Left cardiac atrium (tissue), 4 donors: ENCODE data around the gene GFRA1. TPM values are rescaled to one million over a fixed set of nuclear protein-coding genes. Genes with fewer than 3 reads are reported as not detected.
A peak's percentile ranks its signal among the peaks of the same experiment; 100 is the strongest.

ENCODE experiments used
- ATAC-seq, 2 donors: fragments of 200-7000 bp; cut with Tn5 transposase; one replicate each; pipeline ENCODE4 v1.9.1; 2020; ENCODE audit warnings: mild to moderate bottlenecking in 2 of 2, moderate library complexity in 2 of 2
- DNase-seq: peaks from one replicate; pipeline ENCODE4 v3.0.0-alpha.2; 2020
- intact Hi-C, 2 donors: fragments of 100-400 bp; cut with DNase I; formaldehyde crosslinking; loops; one replicate each; pipeline versions ENCODE4 v1.14.1 to v1.15.1; 2022 to 2023
- total RNA-seq, 2 donors: library from RNA; stranded (reverse); fragmentation: NEBNext Ultra II Directional; extraction: Animal tissue kit (Norgen Biotek cat#: 25700); gene quantifications; one replicate each; pipeline ENCODE4 v1.2.1, GENCODE V29; 2021
- donor health status: DM: no; HTN: yes; CAD: no.
- donor health status: DM: no; HTN: yes; CAD: no; lungs with severe emphysema.
- donor health status: DM: yes; HTN: yes; CAD: no.
- donor health status: Dilated cardiomyopathy.

The GFRA1 gene
- total RNA-seq, 2 donors from 2014 or later, result 4.9 to 12.1 TPM

DNA sequence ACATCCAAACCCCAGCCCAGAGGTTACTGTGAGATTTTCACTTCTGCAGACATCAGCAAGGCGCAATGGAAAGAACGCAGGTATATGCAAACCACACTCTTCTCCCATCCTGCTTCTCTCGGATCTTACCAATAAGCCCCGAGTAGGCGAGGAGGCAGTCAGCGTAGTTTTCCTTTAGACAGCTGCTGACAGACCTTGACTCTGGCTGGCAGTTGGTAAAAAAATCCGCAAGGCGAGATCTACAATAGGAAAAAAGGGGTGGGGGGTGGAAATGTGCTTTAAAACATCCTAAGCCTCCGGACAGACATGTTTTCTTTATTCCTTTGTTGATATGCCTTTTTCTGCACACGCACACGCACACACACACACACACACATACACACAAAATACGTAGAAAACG is 176.5 kb downstream of the GFRA1 start:
- DNase-seq (no peak), ATAC-seq (no peak)
- intact Hi-C loops, result no loop called here

DNA sequence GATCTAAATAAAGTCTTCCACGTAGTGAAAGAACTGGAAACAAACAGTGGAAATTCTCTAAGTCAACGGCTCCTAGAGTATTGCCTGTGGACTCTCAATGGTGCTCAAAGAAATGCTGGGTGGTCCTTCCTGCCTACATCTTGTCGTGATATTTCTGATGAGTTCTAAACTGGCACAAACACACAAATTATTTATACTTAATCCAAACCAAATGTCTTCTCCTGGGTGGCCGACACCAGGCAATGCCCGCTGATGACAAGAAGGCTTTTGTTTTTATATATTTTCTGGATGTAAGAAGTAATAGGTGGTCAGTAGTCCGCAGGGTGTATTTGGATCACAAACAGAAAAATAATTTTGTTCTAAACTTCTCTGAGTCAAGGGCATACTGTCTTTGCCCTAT is 178.7 kb downstream of the GFRA1 start:
- ATAC-seq (no peak), DNase-seq (no peak)
- intact Hi-C loops, result no loop called here

DNA sequence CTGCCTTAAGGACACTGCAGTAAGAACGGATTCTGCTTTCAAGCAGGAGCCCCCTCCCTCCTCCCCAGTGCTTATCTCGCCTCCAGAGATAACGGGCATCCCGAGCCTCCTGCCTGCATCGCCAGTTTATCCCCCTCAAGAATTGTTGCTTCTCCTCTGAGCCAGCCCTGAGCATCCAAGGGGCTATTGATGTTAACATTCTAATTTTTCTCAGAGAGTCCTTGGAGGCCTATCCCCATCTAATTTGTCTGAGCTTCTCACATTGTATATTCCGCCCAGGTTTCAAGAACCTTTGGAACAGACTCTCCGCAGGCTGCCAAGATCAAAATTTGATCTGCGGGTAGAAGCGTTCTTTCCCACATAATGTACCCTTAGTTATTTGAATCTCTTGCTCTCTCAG is 180.0 kb downstream of the GFRA1 start:
- DNase-seq, result no peak
- ATAC-seq, result no peak
- intact Hi-C loops, result no loop called here

DNA sequence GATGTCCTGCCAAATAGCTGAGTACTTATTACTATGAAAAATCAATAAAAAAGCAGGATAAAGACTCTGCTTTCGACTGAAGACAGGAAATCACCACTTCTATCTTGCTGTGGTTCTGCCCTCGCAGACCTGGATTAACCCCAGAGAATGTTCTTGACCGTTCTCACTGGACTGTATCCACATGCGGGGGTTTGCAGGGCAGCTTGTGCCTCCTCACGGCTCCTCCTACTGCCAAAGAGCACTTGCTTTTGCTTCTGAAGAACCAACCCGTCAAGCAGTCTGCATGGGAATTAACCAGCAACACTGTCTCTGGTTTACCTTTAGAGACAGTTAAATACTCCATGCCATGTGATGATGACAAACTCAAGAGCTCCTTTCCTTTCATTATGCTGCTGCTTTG is 184.0 kb downstream of the GFRA1 start:
- DNase-seq, result no peak
- intact Hi-C loops, result no loop called here
- ATAC-seq, result peak in 1 of 2 donors; percentile 56

DNA sequence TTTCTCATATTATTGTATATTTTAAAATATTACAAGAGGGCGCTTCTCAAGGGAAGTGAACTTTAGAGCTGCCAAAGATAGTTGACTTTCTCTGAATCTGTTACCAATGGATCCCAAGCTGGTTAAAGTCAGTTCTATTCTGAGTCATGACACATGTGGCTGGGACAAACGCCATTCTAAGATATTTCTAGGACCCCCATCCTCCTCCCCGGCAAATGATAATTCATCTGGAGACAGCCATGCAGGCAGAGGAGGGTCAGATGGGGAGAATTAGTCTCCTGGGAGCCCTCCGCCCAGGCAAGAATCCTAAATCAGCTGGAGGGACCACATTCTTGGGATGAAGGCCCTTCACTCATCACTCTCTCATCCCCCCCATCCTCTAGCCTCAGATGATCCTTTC is 187.7 kb downstream of the GFRA1 start:
- peak in 1 of 2 donors; percentile 55 for ATAC-seq
- intact Hi-C loops, result no loop called here
- DNase-seq, result no peak

DNA sequence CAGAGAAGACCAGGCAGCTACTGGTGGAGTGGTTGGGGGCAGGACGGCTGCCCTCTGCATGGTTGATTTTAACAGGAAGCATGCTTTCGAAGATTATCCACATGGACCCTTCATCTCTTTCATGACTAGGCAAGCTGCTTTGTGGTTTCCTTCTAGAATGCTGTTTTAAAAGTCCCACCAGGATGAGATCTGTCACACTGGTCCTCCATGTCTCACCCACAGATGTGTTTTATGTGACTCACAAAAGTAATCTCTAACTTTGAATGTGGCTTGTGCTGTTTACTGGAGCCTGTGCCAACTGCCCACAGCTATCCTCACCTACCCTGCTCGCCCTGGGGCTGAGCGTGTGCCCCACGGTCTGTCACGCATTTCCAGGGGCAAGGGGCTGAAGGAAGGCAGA is 188.8 kb downstream of the GFRA1 start:
- intact Hi-C loops, result no loop called here
- ATAC-seq (no peak), DNase-seq (no peak)

DNA sequence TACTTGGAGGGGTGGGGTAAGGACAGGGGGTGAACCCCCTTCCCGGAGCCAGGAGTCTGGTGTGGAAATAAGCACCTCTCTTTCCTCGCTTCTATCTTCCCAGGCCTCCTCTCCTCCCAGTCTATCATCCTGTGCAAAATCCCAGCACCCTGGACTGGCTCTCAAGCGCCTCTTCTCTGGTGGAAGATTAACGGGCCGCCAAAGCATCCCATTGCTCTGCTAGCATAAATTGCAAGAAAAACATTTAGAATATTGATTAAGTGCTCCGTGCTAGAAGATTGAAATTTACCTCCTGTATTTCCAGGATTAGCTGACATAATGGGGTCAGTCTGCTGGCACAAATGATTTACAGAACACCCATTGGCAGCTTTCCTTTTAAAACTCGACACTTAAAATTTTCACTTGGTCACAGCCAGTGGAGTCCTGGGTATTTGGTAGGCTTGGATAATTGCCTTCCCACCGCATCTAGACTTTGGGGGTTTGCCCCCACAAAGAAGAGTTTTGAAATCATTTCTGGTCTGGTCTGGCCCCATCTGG is 189.7 kb downstream of the GFRA1 start:
- no peak for DNase-seq
- no peak for ATAC-seq
- intact Hi-C loops, result no loop called here

DNA sequence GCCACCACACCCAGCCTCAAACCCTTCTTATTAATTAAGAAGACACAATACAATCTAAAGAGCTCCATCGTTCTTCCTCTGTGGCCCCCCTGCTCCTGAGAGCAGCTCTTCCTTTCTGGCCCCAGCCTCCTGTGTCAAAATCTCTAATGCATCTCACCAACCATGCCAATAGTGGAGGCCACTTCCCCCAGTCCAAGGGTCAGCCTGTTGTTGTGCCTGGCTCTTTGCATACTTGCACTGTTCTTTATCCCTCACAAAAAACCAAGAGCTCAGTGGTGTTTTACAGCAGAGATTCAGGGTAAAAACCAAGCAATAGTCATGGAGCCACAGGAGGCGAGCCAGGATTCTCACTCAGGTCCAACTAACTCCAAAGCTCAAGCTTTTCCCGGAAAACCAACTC is 190.2 kb downstream of the GFRA1 start:
- intact Hi-C loops, result no loop called here
- ATAC-seq, result no peak
- DNase-seq, result no peak

DNA sequence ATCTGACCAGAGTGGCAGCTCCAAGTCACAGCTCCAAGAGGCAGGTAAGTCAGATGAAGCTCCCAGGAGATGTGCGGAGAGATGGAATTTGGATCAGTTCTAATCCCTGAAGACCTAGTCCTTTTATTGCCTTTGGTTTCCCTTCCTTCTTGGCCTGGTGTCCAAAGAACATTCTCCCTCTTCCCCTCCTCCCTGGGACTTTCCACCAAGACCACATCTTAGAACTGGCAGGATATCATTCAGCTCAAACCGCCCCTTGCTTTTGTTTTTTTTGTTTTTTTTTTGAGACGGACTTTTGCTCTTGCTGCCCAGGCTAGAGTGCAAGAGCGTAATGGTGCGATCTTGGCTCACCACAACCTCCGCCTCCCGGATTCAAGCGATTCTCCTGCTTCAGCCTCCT is 190.8 kb downstream of the GFRA1 start:
- DNase-seq (no peak), ATAC-seq (no peak)
- intact Hi-C loops, result no loop called here

DNA sequence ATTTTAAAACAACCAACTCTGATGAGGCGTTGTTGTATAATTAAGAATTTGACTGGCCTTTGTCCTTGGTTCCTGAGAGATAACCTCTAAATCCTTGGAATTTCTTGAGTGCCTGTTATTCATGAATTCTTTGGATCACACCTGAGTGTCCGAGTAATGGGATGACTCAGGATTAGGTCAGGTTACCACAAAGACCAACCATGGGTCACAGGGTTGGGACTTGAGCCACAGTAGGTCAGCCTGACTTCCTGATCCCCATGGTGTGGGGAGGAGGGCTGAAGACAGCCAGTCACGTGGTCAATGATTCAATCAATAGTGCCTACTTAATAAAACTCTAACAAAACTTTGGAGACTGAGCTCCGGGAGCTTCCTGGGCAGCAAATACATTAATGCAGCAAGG is 192.5 kb downstream of the GFRA1 start:
- intact Hi-C loops, result no loop called here
- DNase-seq, result no peak
- no peak for ATAC-seq

DNA sequence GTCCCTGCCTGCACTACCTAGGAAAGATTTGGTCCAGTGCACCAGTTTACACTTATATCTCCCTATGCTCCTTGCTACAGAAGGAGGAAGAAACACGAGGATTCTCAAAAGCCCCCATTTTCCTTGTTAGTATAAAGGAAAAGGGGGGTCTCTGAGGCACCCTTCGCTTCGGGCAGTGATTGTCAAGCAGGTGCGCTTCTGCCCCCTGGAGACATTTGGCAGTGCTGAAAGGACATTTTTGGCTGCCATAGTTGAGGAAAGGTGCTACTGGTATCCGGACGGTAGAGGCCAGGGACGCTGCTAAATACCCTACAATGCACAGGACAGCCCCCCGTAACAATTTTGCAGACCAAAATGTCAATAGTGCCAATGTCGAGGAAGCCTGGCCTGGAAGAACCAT is 193.7 kb downstream of the GFRA1 start:
- no peak for DNase-seq
- intact Hi-C loops, result no loop called here
- no peak for ATAC-seq

DNA sequence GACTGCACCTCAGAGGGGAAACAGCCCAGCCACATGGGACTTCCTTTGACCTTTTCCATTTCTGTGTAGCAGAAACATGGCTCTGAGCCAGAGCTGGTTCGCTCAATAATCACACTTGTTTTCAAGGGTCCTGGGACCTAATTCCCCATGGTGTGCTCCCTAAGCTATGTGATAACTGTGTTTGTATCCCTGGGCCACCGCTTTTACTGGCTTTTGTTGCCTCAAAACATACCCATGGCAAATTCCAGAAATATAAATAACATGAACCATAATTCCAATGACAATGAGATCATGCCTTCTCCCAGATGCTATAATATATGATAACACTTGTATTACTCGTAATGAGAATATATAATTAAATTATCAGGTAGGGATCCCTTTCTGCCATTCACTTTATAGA is 196.4 kb downstream of the GFRA1 start:
- no peak for ATAC-seq
- no peak for DNase-seq
- intact Hi-C loops, result no loop called here

DNA sequence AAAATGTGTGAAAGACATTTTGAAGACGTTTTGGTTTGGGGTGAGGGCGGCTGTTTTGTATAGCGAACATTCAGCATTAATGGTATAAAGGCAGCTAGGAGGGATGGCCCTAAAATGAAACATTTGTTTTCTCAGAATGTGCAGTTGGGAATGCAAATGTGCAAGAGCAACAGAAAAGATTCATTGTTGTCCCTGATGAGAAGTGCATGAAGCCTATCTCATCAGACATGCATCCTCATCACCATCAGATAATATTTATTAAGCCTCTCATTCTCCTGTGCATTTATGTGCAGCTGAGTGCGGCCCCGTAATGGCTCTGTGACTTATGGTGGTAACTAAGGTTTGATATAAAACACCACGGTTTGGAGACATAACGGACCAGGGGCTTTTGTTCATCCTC is 199.5 kb downstream of the GFRA1 start:
- DNase-seq (no peak), ATAC-seq (no peak)
- intact Hi-C loops, result no loop called here

DNA sequence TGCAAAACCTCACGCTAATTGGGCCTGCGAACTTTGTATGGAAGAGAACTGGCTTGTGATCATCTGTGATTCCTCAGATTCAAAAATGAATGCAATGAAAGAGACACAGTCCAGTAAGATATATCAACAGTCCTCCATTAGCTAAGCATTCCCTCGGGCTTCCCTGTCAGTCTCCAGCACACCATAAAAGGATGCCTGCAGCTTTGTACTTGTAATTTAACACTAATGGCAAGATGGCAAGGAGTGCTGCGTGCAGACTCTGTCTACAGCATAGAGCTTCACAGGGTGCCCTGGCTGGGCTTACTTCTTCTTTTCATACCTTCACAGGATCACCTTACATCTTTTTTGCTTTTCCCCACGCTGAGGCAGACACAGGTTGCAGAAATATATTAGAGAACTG is 200.0 kb downstream of the GFRA1 start:
- ATAC-seq (no peak), DNase-seq (no peak)
- intact Hi-C loops, result no loop called here

DNA sequence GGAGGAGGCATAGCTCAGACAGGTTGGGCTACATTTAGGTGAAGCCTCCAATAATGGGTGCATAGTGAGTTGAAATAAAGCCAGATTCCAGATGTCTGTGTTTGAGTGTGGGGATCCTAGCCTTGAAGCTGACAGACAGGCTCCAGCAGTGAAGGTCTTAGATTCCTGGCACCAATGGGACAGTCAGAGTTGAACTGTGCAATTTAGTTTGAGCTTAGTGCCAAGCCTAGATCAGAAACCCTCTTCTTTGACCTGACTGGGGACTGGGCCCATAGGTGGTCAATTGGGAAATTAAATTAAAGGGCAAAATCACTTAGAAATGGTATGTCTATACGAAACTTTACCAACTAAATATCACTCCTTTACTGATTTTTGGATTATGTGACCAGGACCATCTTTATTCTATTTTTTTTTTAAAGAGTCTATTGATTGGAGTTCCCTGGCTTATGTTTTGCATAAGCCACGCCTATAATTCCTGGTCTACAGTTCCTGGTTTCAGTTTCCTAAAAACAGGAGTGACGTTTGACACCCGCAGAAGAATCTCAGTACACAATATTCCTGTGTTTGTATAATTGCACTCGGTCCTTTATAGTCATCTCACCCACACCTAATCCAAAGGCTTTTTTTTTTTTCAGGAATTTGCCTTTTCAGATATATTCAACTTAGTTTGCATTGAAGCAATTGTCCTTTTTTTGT is 201.4 kb downstream of the GFRA1 start:
- ATAC-seq, result no peak
- intact Hi-C loops, result no loop called here
- no peak for DNase-seq

DNA sequence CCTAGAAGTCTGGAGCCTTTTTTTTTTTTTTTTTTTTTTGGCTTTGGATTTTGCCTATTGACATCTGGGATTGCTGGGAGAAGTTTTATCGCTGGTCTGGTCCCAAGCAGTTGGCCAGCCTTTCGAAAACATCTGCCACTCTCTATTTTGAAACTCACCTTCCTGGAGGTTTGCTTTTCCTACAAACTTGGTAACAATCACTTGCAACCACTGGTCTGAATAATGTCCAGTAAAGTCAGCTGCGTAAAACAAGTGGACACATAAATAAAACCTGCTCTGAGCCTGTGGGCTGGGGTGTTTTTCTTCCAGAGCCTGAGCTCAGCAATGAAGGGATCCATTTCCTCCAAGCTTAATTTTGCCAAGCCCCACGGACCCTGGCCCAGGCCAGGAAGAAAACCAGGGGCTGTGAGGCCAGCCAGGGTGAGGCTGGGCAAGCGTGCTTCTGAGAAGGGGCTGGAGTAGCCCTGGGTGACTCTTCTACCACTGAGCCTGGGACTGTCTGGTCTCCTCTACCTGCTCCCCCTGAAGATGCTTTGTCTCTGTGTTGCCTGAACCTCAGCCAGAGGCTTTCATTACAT is 202.2 kb downstream of the GFRA1 start:
- no peak for DNase-seq
- intact Hi-C loops, result no loop called here

DNA sequence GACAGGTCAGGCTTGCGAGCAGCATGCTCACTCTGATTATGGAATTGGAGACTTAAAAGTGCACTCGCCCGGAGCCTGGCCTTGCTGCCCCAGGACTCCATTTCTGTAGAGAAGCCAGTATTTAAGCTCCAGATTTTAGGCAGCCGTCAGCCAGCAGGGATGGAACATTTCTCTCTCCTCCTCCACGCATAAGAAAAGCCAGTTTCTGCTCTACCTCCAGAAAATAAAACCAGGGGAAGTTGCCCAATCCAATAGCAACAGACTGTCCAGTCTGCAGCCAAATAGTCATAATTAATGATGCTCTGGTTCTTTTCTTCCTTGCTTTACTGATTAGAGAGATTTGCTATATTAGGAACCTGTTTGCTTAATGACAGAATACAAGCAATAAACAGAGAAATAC is 203.2 kb downstream of the GFRA1 start:
- ATAC-seq (peak in 1 of 2 donors; percentile 83), DNase-seq (no peak)
- intact Hi-C loops, result no loop called here

More for the DNA sequence above, 202.2 kb downstream of the GFRA1 start:
- no peak for ATAC-seq

DNA sequence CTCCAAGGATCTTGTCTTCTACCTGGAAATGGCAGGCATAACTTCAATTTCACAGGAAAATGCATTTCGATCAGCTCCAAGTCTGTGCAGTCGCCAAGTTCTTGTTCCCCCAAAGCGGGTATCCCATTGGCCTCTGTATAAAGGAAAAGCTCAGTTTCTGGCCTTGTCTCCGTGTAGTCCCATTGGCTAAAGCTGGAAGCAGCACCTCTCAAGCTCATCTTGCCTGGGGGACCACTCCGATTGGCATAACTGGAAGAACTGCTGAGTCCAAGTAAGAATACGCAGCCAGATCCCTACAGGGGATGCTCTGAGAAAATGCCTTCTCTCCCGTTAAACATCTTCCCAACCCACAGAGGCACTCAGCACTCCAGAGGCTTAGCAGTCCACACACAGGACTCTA is 205.2 kb downstream of the GFRA1 start:
- intact Hi-C loops, result no loop called here
- no peak for ATAC-seq
- no peak for DNase-seq

DNA sequence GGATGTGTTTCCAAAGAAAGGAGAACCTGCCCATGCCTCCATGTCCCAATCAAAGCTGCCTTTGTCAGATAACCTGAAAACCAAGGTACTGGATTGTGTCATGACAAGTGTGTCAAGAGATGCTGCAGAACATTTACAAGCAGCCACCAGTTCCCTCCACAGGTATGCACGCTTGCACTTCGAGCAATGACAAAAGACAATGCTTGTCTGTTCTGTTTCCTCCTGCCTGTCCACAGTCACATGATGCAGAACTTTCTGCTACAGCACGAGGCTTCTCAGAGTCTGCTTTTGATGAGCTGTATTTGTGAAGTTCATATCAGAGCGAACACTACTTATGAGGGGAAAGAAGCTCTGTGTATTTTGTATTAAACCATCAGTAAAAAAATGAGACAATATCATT is 209.9 kb downstream of the GFRA1 start:
- intact Hi-C loops, result no loop called here
- ATAC-seq, result no peak
- DNase-seq, result no peak

DNA sequence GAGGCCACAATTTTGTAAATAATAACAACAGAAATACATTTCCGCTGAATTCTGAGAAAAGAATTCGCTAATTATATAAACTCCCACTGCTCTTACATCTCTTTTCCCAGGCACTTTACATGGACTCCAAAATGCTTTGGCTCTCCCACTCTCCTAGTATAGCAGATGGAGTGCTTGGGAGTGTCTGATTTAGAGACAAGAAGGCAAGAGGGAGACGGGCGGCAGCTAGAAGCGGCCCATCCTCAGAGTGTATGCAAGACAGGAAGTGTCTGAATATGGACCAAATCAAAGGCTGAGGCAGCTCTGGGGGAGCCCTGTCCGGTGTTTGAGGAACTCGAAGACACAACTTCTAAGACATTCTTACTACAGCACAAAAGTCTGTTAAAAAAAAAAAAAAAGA is 212.1 kb downstream of the GFRA1 start:
- ATAC-seq (no peak), DNase-seq (no peak)
- intact Hi-C loops, result no loop called here

DNA sequence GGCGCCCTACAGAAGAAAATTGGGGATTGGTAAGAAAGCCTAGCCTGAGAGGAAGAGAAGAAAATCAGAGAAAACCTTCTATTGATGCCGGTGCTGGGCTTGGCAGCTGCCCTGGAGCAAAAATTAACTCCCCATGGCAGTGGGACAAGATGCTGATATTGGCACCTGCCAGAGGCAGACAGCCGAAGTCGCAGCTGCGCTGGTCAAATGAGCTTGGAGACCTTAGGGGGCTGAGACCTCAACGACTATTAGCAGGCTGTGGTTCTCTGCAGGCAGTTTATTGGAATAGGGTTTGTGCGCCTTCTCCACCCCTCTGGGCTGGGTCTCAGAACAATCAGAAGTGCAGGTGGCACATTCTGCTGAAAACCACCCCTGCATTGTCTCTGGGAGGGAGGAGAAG is 213.7 kb downstream of the GFRA1 start:
- ATAC-seq, result no peak
- DNase-seq, result no peak
- intact Hi-C loops, result no loop called here
